Keratinocyte (primary cell): ENCODE measurements around the gene RFX8. TPM values are rescaled to one million over a fixed set of nuclear protein-coding genes. Genes with fewer than 3 reads are reported as not detected.

Source experiments
- DNase-seq: peaks from one replicate; pipeline ENCODE4 v3.0.0-alpha.2; 2011; ENCODE audit warnings: low read depth, missing footprints, low spot score
- FAIRE-seq: peaks from 2 replicates; lab custom pipeline; 2011; peaks lifted over from hg19 to GRCh38; lab: Jason Lieb, UNC
- H2AFZ ChIP-seq: 2 replicates; pipeline ENCODE4 v1.6.0; 2012; ENCODE audit warnings: low read length, control low read depth, inconsistent platforms; ENCODE audit not compliant: control insufficient read depth
- H3K27ac ChIP-seq: 2 replicates; pipeline ENCODE4 v1.5.1; 2011; ENCODE audit warnings: low read length; ENCODE audit not compliant: control insufficient read depth, insufficient read depth
- H3K27me3 ChIP-seq: 3 replicates; pipeline ENCODE4 v1.6.0; 2011; ENCODE audit warnings: low read length; ENCODE audit not compliant: control insufficient read depth, insufficient read depth; ENCODE audit errors: extremely low read depth
- H3K36me3 ChIP-seq, 2 experiments: 2 replicates in 1 of 2; 3 replicates in 1 of 2; pipeline ENCODE4 v1.5.1; 2011; ENCODE audit warnings: low read length in 2 of 2, mild to moderate bottlenecking in 1 of 2; ENCODE audit not compliant: control insufficient read depth in 2 of 2, insufficient read depth in 2 of 2; ENCODE audit errors: extremely low read depth in 1 of 2
- H3K4me1 ChIP-seq: 3 replicates; pipeline ENCODE4 v1.5.1; 2011; ENCODE audit warnings: low read length; ENCODE audit not compliant: control insufficient read depth, insufficient read depth; ENCODE audit errors: extremely low read depth
- H3K4me2 ChIP-seq: 3 replicates; pipeline ENCODE4 v1.6.0; 2011; ENCODE audit warnings: low read depth, low read length; ENCODE audit not compliant: control insufficient read depth, insufficient read depth; ENCODE audit errors: extremely low read depth
- H3K4me3 ChIP-seq, 3 experiments: fragments of 200-600 bp in 1 of 3; sonication (generic) in 1 of 3; 2 replicates in 2 of 3; 3 replicates in 1 of 3; pipeline ENCODE4 v1.5.1; 2011 to 2016; ENCODE audit warnings: low read length in 3 of 3, mild to moderate bottlenecking in 3 of 3, control low read depth in 2 of 3, inconsistent platforms in 1 of 3, low read depth in 1 of 3, mixed read lengths in 1 of 3, mixed run types in 1 of 3, moderate library complexity in 1 of 3; ENCODE audit not compliant: control insufficient read depth in 2 of 3, insufficient read depth in 2 of 3; ENCODE audit errors: extremely low read depth in 1 of 3
- H3K79me2 ChIP-seq: 2 replicates; pipeline ENCODE4 v1.6.0; 2012; ENCODE audit warnings: low read length; ENCODE audit not compliant: control insufficient read depth, insufficient read depth
- H3K9ac ChIP-seq: 3 replicates; pipeline ENCODE4 v1.6.0; 2011; ENCODE audit warnings: low read length; ENCODE audit not compliant: control insufficient read depth, insufficient read depth; ENCODE audit errors: extremely low read depth
- H3K9me1 ChIP-seq: 3 replicates; pipeline ENCODE4 v1.6.0; 2011; ENCODE audit warnings: low read length; ENCODE audit not compliant: control insufficient read depth, insufficient read depth; ENCODE audit errors: extremely low read depth
- H3K9me3 ChIP-seq: 2 replicates; pipeline ENCODE4 v1.5.1; 2012; ENCODE audit warnings: low read depth, low read length; ENCODE audit not compliant: control insufficient read depth
- H4K20me1 ChIP-seq: 3 replicates; pipeline ENCODE4 v1.6.0; 2011; ENCODE audit warnings: low read length; ENCODE audit not compliant: control insufficient read depth, insufficient read depth; ENCODE audit errors: extremely low read depth
- CTCF ChIP-seq, 3 experiments: IDR thresholded peaks in 1 of 3; conservative IDR thresholded peaks in 1 of 3; optimal IDR thresholded peaks in 1 of 3; 2 replicates in 2 of 3; 3 replicates in 1 of 3; pipeline versions ENCODE3 to v1.5.1; 2011; ENCODE audit warnings: low read length in 3 of 3, mild to moderate bottlenecking in 3 of 3, moderate library complexity in 2 of 3, control low read depth in 1 of 3, inconsistent platforms in 1 of 3; ENCODE audit not compliant: insufficient read depth in 2 of 3; ENCODE audit errors: extremely low read depth in 1 of 3
- EZH2 ChIP-seq: IDR thresholded peaks from one replicate; pipeline ENCODE4 v1.6.1; 2012; ENCODE audit warnings: inconsistent platforms, mild to moderate bottlenecking, low read length, moderate library complexity
- dilution Hi-C: fragments of 300-500 bp; cut with MboI; formaldehyde crosslinking; loops from one replicate; pipeline ENCODE4 v1.7.0; 2020; ENCODE audit warnings: low sequenced_read_pairs; ENCODE audit not compliant: extremely low pct_ligation_motif_present
- polyA plus RNA-seq, 5 experiments: library from polyadenylated mRNA; depleted of rRNA in 3 of 5; stranded (reverse) in 3 of 5; stranded (forward) in 1 of 5; unstranded in 1 of 5; fragments of >200 nt; gene quantifications; 1 replicate in 1 of 5; 2 replicates in 3 of 5; 3 replicates in 1 of 5; pipeline versions ENCODE4 v1.2.1 to v1.2.3, GENCODE V29; 2011 to 2012; ENCODE audit warnings: missing spikeins in 2 of 5, low read depth in 1 of 5, low replicate concordance in 1 of 5

The RFX8 gene
- polyA plus RNA-seq, 1 donor (not counting 4 experiments of a cell fraction or from before 2014, with no cell fraction given) = 0.05 TPM

GRCh38 chr2:101408925-101409324 lies 66.0 kb downstream of the RFX8 start:
- Histone ChIP-seq H3K9ac (no peak overlapping the region), H3K27me3 (no peaks in the 10 kb centered on the region), H4K20me1 (no peaks in the 10 kb centered on the region), H3K4me2 (no peak overlapping the region), H3K9me3 (no peaks in the 10 kb centered on the region), H3K36me3 (no peaks in the 10 kb centered on the region), H3K27ac (no peak overlapping the region), H2AFZ (no peak overlapping the region), H3K9me1 (no peaks in the 10 kb centered on the region), H3K4me3 (no peak overlapping the region), H3K79me2 (no peaks in the 10 kb centered on the region), H3K4me1 (peaks cover 6% of the 10 kb centered on the region)
- dilution Hi-C loops = no loop called here
- FAIRE-seq = no peak
- TF ChIP-seq CTCF (optimal IDR thresholded peaks at IDR 0.05 in 1 of 3, IDR thresholded peaks at IDR 0.05 in 1 of 3, conservative IDR thresholded peaks at IDR 0.05 in 1 of 3; ENCODE audit: extremely low read depth in 1 of 3, insufficient read depth in 2 of 3, low read length in 3 of 3) = no peak
- TF ChIP-seq EZH2 = no peak
- no peak for DNase-seq

GRCh38 chr2:101405351-101405899 lies 69.5 kb downstream of the RFX8 start:
- DNase-seq (no peak), FAIRE-seq (no peak)
- H3K9ac ChIP-seq = no peak overlapping the region
- no peaks in the 10 kb centered on the region for H3K4me1 ChIP-seq
- TF ChIP-seq CTCF (optimal IDR thresholded peaks at IDR 0.05 in 1 of 3, IDR thresholded peaks at IDR 0.05 in 1 of 3, conservative IDR thresholded peaks at IDR 0.05 in 1 of 3; ENCODE audit: extremely low read depth in 1 of 3, insufficient read depth in 2 of 3, low read length in 3 of 3) (no peak), EZH2 (no peak)
- H3K36me3 ChIP-seq = no peaks in the 10 kb centered on the region
- no peaks in the 10 kb centered on the region for H3K27me3 ChIP-seq
- H3K4me3 ChIP-seq = no peak overlapping the region
- dilution Hi-C loops = no loop called here
- no peaks in the 10 kb centered on the region for H3K79me2 ChIP-seq
- H4K20me1 ChIP-seq = no peaks in the 10 kb centered on the region
- no peak overlapping the region for H3K27ac ChIP-seq
- no peak overlapping the region for H3K4me2 ChIP-seq
- H2AFZ ChIP-seq = no peak overlapping the region
- no peaks in the 10 kb centered on the region for H3K9me3 ChIP-seq
- H3K9me1 ChIP-seq = no peaks in the 10 kb centered on the region
